ENCODE results near the gene OOSP4B. TPM values are rescaled to one million over a fixed set of nuclear protein-coding genes. Genes with fewer than 3 reads are reported as not detected.
"Not testable (repeated sequence)": the region's sequence is repeated elsewhere in the genome, so short reads cannot be mapped to it uniquely, and the experiment has no call there.

The OOSP4B gene
- total RNA-seq, 4 donors from 2014 or later = not detected

DNA sequence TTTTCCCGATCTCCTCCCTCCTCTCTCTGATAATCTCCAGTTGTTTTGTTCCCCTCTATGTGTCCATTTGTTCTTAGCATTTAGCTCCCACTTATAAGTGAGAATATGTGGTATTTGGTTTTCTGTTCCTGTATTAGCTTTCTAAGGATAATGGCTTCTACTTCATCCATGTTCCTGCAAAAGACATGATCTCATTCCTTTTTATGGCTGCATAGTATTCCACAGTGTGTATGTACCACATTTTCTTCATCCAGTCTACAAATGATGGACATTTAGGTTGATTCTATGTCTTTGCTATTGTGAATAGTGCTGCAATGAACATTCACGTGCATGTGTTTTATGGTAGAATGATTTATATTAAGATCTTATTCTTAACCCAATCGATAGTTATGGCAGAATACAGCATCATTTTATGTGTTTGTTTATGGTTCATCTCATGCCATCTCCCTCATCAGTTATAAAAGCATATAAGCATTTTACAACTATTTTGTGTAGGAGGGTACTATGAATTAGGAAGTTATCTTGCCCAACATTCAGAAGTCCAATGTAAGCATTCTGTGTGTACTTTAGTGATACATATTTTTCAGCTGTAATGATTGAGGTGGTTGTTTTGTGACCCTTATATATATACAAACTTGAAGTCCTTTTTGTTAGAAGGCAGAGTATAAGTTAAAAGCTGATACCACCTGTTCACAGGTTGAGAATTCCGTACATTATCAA lies 42.7 kb downstream of the OOSP4B start:
- TF ChIP-seq POLR2AphosphoS5 (IDR thresholded peaks at IDR 0.05) (no peak), EP300 (IDR thresholded peaks at IDR 0.05) (no peak), POLR2A (IDR thresholded peaks at IDR 0.05) (no peak)
- TF ChIP-seq, protein P1, sequence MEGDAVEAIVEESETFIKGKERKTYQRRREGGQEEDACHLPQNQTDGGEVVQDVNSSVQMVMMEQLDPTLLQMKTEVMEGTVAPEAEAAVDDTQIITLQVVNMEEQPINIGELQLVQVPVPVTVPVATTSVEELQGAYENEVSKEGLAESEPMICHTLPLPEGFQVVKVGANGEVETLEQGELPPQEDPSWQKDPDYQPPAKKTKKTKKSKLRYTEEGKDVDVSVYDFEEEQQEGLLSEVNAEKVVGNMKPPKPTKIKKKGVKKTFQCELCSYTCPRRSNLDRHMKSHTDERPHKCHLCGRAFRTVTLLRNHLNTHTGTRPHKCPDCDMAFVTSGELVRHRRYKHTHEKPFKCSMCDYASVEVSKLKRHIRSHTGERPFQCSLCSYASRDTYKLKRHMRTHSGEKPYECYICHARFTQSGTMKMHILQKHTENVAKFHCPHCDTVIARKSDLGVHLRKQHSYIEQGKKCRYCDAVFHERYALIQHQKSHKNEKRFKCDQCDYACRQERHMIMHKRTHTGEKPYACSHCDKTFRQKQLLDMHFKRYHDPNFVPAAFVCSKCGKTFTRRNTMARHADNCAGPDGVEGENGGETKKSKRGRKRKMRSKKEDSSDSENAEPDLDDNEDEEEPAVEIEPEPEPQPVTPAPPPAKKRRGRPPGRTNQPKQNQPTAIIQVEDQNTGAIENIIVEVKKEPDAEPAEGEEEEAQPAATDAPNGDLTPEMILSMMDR (IDR thresholded peaks at IDR 0.05) = no peak
- Histone ChIP-seq H3K9me3 (no peaks in the 10 kb centered on the region), H3K4me3 (no peak overlapping the region), H3K27ac (no peak overlapping the region), H3K36me3 (no peaks in the 10 kb centered on the region), H3K4me1 (no peaks in the 10 kb centered on the region), H3K27me3 (no peaks in the 10 kb centered on the region)
- no peak for ATAC-seq
- 95% methylated on average over 4 of the region's 4 CpGs for WGBS, 2 donors (ENCODE audit: low coverage in 1 of 2)

DNA sequence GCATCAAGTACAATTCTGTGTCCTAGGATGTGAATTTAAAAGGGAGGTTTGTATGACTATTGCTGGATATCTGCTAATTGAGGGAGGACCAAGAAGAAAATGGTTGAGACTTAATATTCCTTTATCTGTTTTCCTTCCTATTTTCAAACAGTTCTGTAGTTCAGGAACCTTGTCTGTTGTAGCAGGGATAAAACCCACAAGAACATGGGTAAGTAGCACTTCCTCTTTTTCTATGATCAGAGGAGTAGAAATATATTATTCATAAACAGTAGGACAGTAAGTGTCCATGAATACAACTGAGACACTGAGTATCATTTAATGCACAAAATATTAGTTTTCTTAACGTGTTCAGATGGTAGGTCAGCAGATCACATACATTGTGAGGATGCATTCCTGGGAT lies 47.1 kb downstream of the OOSP4B start:
- no peak overlapping the region for H3K27ac ChIP-seq
- no peaks in the 10 kb centered on the region for H3K9me3 ChIP-seq
- no peaks in the 10 kb centered on the region for H3K36me3 ChIP-seq
- no peaks in the 10 kb centered on the region for H3K27me3 ChIP-seq
- H3K4me3 ChIP-seq = no peak overlapping the region
- ATAC-seq = no peak
- H3K4me1 ChIP-seq = no peaks in the 10 kb centered on the region
- WGBS, 2 donors (ENCODE audit: low coverage in 1 of 2) = 47 to 77% methylated on average over 1 of the region's 1 CpG
- no peak for TF ChIP-seq POLR2AphosphoS5 (IDR thresholded peaks at IDR 0.05)
- TF ChIP-seq EP300 (IDR thresholded peaks at IDR 0.05) = no peak
- TF ChIP-seq, protein P1 (IDR thresholded peaks at IDR 0.05) = no peak
- TF ChIP-seq POLR2A (IDR thresholded peaks at IDR 0.05) = no peak

DNA sequence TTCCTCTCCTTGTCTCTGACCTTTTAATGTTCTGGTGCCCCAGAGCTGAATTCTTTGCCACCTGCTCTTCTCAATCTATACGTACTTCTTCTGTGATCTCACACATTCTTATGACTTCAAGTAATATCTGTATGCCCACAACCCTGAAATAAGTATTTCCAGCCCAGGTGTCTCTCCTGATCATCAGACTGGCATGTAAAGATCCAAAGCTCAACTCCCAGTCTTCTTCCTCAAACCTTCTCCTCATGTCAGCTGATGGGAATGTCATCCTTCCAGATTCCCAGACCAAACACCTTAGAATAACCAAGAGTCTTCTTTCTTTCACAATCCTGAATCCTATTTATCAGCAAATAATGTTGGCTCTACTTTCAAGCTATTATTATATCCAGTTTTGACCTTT lies 48.8 kb downstream of the OOSP4B start:
- Histone ChIP-seq H3K36me3 (no peaks in the 10 kb centered on the region), H3K27ac (no peak overlapping the region), H3K4me1 (no peaks in the 10 kb centered on the region), H3K27me3 (no peaks in the 10 kb centered on the region), H3K4me3 (no peak overlapping the region), H3K9me3 (no peaks in the 10 kb centered on the region)
- WGBS, 2 donors (ENCODE audit: low coverage in 1 of 2) = 67 to 88% methylated on average over 1 of the region's 1 CpG
- ATAC-seq = no peak
- TF ChIP-seq, protein P1 (IDR thresholded peaks at IDR 0.05) = no peak
- TF ChIP-seq POLR2AphosphoS5 (IDR thresholded peaks at IDR 0.05) (no peak), POLR2A (IDR thresholded peaks at IDR 0.05) (no peak), EP300 (IDR thresholded peaks at IDR 0.05) (no peak)

DNA sequence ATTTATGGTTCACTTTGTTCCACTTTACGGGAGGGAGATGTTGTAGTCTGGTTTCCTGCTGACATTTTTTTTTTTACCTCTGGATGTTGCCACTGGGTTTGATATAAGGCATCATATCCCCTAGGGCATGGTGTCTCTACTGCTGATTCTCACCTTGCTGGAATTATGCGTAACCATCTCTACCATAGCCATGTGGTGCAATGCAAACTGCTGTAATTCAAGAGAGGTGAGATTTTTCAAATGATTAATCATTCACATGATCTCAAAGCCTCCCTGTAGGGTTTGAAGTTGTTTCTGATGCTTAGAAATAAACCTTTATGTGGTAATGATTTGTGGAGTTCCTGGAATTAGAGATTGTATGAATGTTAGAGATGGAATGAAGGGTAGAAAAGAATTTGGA lies 52.5 kb downstream of the OOSP4B start:
- Histone ChIP-seq H3K9me3 (no peaks in the 10 kb centered on the region), H3K27ac (no peak overlapping the region), H3K27me3 (no peaks in the 10 kb centered on the region), H3K4me1 (no peaks in the 10 kb centered on the region), H3K4me3 (no peak overlapping the region), H3K36me3 (no peaks in the 10 kb centered on the region)
- no peak for ATAC-seq
- TF ChIP-seq, protein P1 (IDR thresholded peaks at IDR 0.05) = no peak
- TF ChIP-seq EP300 (IDR thresholded peaks at IDR 0.05) (no peak), POLR2A (IDR thresholded peaks at IDR 0.05) (no peak), POLR2AphosphoS5 (IDR thresholded peaks at IDR 0.05) (no peak)
- WGBS, 2 donors (ENCODE audit: low coverage in 1 of 2) = 29 to 75% methylated on average over 1 to 2 of the region's 2 CpGs

DNA sequence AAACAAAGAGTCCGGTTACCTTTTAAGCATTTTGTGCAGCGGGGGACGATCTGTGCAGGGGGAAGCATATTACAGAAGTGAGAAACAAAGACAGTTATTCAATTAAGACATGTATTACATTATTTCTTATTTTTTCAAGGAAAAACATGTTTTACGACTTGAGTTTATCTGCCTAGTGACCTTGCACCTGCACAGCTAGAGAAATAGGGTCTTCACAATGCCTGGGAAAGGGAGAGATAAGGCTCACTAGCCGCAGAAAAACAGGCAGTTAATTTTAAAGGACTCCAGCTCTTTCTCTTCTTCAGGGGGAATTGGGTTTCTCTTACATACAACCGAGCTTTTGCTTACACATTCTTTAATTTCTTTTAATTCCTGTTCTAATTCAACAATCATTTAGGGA lies 54.7 kb downstream of the OOSP4B start:
- H3K27me3 ChIP-seq, ATAC-seq, H3K4me3 ChIP-seq, H3K27ac ChIP-seq, H3K36me3 ChIP-seq, H3K9me3 ChIP-seq, H3K4me1 ChIP-seq: not testable (repeated sequence)
- WGBS, 2 donors (ENCODE audit: low coverage in 1 of 2) = 76 to 82% methylated on average over 6 of the region's 6 CpGs
